C1 segment of cervical spinal cord (tissue), 14 donors: ENCODE data around the gene AQP3.
A peak's percentile ranks its signal among the peaks of the same experiment; 100 is the strongest.
"Not testable (repeated sequence)": the region's sequence is repeated elsewhere in the genome, so short reads cannot be mapped to it uniquely, and the experiment has no call there.

Source experiments
- DNase-seq, 14 donors: peaks; one replicate each; lab custom pipeline; 2025; lab: John Stamatoyannopoulos, UW

The AQP3 gene

DNA sequence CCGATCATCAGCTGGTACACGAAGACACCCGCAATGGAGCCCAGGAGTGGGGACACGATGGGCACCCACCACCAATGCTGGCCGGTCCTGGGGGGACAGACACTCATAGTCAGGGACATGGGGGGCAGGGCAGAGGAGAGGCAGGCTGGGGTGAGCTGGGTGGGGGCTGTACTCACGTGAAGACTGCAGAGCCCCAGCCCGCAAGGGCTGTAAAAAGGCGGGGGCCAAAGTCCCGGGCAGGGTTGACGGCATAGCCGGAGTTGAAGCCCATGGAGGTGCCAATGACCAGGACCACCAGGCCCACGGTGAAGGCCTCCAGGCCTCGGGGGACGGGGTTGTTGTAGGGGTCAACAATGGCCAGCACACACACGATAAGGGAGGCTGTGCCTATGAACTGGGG, 5.3 kb downstream of the AQP3 start:
- no peak for DNase-seq

GRCh38 chr9:33440609-33441008, 6.8 kb downstream of the AQP3 start:
- DNase-seq: no peak

- no peak for DNase-seq
These were observed 7.2 kb downstream of the AQP3 start for GRCh38 chr9:33440204-33440603.

GRCh38 chr9:33439731-33440130, 7.7 kb downstream of the AQP3 start:
- DNase-seq: no peak

GRCh38 chr9:33438926-33439680, 8.3 kb downstream of the AQP3 start:
- DNase-seq: no peak

DNA sequence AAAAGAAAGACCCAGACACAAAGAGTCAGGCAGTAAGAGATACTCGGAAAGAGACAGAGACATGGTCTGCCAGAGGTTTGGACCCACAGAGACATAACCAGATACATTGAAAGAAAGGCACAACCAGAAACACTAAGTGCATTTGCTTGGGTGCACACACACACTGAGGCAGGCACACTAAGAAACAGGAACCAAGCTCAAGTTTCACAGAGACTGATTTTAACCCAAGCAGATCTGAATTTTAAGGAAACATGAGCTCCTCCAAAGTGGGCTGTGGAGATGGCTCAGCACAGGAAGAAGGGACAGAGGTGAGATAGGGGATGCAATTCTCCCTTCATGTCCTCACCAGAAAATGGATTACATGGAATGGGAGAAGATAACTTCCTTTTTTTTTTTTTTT, 9.5 kb downstream of the AQP3 start:
- DNase-seq: no peak

DNA sequence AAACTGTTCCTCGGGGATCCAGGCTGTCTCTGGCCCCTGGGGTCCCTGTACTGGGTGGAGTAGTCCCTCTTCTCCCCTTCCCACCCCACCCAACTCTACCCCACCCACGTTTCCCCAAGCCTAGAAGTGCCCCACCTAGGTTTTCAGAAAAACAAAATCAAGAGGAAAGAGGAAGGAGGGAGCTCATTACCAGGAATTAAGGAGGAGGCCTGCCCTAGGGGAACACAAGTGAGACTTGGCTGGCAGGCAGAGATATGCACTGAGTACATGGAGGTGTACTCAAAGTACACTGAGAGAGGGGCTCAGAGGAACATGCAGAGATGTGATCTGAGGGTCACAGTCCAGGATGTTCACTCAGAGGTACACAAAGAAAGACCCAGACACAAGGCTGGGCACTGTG, 10.2 kb downstream of the AQP3 start:
- DNase-seq: no peak

DNA sequence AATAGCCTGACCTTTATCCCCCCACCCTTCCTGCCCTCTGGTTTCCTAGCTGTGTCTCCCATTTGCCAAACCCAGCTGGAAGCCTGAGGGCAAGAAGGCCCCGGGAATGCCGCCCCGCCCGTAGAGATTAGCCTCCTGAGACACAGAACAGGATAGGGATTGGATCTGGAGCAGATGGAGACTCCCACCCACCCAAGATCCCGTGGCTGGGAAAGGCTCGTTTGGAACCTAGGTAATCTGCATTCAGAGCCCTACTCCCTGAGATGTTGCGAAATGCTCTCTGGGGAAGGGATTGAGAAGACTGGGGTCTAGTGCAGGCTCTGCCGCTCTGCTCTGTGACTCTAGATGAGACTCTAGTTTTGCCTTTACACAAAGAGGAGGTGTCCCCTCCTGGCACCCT, 10.9 kb downstream of the AQP3 start:
- DNase-seq: no peak

DNA sequence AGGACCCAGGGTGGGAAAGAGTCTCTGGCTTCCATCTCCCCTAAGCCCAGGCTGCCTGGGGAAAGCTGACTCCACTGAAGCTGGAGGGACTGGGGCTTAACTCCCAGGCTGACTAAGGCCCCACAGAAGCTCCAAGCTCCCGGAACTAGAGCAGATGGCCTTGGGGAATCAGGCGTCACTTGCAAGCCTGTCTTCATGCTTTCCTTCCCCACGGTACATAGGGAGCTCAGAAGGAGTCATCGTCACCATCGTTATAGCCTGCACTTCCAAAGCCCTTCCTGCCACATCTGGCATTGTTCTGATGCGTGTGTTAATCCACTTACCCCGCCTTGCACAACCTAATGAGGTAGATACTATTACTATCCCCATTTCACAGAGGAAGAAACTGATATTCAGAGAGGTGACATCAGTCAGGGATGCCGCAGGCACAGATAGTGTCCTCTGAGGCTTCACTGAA, 11.5 kb downstream of the AQP3 start:
- no peak for DNase-seq

DNA sequence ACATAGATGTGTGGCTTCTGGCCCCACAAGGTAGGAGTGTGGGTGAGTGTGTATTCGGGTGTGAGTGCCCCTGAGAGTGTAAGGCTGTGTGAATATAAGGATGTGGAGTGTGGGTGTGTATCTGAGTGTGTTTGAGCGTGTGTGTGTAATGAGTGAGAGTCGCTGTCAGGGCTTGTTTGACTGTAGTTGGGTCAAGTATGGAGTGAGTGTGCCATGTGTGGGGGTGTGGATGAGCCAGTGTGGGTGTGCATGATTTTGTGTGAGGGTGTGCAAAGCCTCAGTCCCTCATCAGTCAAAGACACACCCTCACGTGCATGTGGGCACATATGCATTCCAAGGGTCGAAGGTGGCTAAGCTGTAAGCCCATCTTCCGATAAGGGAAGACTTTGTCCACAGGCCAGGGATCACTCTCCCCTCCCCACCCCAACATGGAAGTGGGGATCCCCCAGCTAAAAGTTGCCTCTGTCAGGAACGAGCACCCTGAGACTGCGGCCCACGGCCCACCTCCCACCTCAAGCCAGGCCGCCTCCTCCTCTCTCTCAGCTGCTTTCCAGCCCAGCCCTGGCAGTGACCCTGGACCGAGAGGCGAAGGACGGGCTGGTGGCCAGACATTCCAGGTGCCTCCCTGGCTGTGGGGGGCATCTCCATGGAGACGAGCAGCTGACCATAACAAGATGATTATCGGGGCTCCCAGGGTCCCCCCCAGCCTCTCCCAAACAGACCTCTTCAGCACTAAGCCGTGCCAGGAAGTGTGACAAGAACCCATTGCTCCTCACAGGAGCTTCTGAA, 12.9 kb downstream of the AQP3 start:
- DNase-seq: peak in 1 of 14 donors; percentile 3

GRCh38 chr9:33433871-33434270, 13.5 kb downstream of the AQP3 start:
- no peak for DNase-seq

GRCh38 chr9:33431420-33431819, 16.0 kb downstream of the AQP3 start:
- DNase-seq: no peak

DNA sequence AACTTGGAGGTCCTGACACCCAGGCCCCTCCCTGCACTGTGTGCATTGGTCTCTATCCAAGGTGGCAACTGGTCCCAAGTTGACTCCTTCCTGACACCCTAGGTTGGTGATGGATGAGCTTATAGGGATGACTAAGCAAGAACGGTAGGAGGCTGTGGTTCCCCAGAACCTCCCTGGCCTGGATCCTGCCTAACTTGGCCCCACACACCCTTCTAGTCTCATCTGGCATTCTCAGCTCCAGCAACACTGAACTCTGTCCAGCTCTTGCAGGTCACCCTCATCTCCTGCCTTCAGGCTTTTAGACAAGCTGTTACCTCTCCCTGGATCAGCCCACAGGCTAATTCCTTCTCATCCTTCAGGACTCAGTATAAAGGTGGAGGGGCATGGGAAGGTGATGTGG, 16.5 kb downstream of the AQP3 start:
- DNase-seq: no peak

GRCh38 chr9:33429256-33429985, 18.0 kb downstream of the AQP3 start:
- no peak for DNase-seq

- DNase-seq: no peak
These were observed 20.5 kb downstream of the AQP3 start for GRCh38 chr9:33426843-33427293.

DNA sequence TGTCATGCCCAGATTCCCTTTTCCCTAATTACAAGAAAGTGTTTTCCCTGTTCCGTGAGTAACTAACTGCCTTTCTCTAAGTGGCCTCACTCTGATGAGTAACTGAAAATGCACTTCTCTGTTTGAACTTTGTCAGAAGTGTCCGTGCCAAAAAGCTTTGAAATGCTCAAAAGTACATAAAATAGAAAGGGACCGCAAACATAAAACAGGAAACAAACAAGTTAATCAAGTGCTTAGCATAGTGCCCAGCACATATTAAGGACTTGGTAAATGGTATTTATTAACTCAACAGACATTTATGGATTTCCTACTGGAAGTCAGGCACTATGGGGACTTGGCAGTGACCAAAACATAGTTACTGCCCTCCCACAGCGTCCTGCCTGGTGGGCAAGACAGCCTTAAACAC, 22.3 kb downstream of the AQP3 start:
- no peak for DNase-seq

GRCh38 chr9:33424492-33424891, 22.9 kb downstream of the AQP3 start:
- not testable (repeated sequence) for DNase-seq

DNA sequence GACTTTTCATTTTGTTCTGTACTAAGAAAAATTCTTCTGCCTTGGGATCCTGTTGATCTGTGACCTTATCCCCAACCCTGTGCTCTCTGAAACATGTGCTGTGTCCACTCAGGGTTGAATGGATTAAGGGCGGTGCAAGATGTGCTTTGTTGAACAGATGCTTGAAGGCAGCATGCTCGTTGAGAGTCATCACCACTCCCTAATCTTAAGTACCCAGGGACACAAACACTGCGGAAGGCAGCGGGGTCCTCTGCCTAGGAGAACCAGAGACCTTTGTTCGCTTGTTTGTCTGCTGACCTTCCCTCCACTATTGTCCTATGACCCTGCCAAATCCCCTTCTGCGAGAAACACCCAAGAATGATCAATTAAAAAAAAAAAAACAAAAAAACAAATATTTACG, 23.4 kb downstream of the AQP3 start:
- not testable (repeated sequence) for DNase-seq

- no peak for DNase-seq
These were observed 27.6 kb downstream of the AQP3 start for GRCh38 chr9:33419708-33420303.

DNA sequence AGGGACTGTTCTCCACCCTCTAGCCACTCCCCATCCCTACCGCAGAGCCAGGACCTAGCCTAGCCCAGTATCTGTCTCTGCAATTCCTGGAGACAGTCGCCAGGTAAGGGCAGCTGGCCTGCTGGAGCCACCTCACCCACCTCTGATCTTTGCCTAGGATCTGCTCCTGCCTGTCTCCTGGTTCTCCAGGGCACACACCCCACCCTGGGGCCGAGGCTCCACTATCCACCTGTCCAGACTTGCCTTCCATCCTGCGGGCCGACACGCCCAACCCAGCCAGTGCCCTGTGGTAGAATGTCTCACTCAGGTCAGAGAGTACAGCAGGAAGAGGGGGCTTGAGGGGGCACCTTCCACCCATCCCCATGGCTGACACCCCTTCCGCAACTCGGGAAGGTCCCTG, 29.3 kb downstream of the AQP3 start:
- DNase-seq: no peak

- no peak for DNase-seq
These were observed 30.4 kb downstream of the AQP3 start for GRCh38 chr9:33416996-33417395.

GRCh38 chr9:33415501-33416038, 31.8 kb downstream of the AQP3 start:
- peak in 7 of 14 donors; percentile 2 to 34 (median 11) for DNase-seq
